A549 (cell line): ENCODE measurements around the gene B3GLCT. TPM values are rescaled to one million over a fixed set of nuclear protein-coding genes. Genes with fewer than 3 reads are reported as not detected.

Experiments used
- ATAC-seq, 2 experiments: fragments of 200-7000 bp in 1 of 2; fragments of >200 bp in 1 of 2; cut with Nextera tagmentation in 1 of 2; cut with Tn5 transposase in 1 of 2; 3 replicates each; pipeline versions ENCODE4 v1.8.0 to v1.9.1; 2018 to 2020; ENCODE audit warnings: mild to moderate bottlenecking in 1 of 2, moderate library complexity in 1 of 2
- CTCF ChIA-PET: fragments of 300-600 bp; sonication (Branson Sonifier 250); formaldehyde crosslinking; extraction: SDS; loops from one replicate; lab custom pipeline; 2021; ENCODE audit warnings: antibody characterized with exemption, inconsistent platforms; lab: Yijun Ruan, JAX
- POLR2A ChIA-PET: fragments of 350-600 bp; formaldehyde crosslinking; extraction: SDS; loops from one replicate; lab custom pipeline; 2021; ENCODE audit warnings: antibody characterized with exemption, inconsistent platforms; lab: Yijun Ruan, JAX
- DNase-seq, 2 experiments: peaks; one replicate each; pipeline versions ENCODE4 v3.0.0 to v3.0.0-alpha.2; 2011 to 2016; ENCODE audit warnings: low read depth in 1 of 2, low spot score in 1 of 2
- FAIRE-seq: peaks from 2 replicates; lab custom pipeline; 2011; peaks lifted over from hg19 to GRCh38; lab: Jason Lieb, UNC
- H3K27ac ChIP-seq, 2 experiments: fragments of >200 bp; sonication (Bioruptor Twin); formaldehyde crosslinking; 3 replicates each; pipeline ENCODE4 v1.5.1; 2016 to 2017
- H3K4me1 ChIP-seq: fragments of >200 bp; sonication (Bioruptor Twin); formaldehyde crosslinking; 3 replicates; pipeline ENCODE4 v1.6.1; 2016
- H3K4me2 ChIP-seq: fragments of >200 bp; sonication (Bioruptor Twin); formaldehyde crosslinking; 3 replicates; pipeline ENCODE4 v1.6.1; 2016
- H3K4me3 ChIP-seq: fragments of >200 bp; sonication (Bioruptor Twin); formaldehyde crosslinking; 3 replicates; pipeline ENCODE4 v1.5.1; 2016
- H3K9me3 ChIP-seq: fragments of >200 bp; sonication (Bioruptor Twin); formaldehyde crosslinking; 3 replicates; pipeline ENCODE4 v1.6.1; 2016
- BCL3 ChIP-seq: fragments of >200 bp; sonication (Bioruptor Twin); formaldehyde crosslinking; IDR thresholded peaks from 3 replicates; pipeline ENCODE4 v1.6.1; 2016
- E2F6 ChIP-seq: IDR thresholded peaks from 2 replicates; pipeline ENCODE4 v1.6.1; 2012; ENCODE audit warnings: low read depth, borderline replicate concordance
- FOXS1 ChIP-seq: fragments of 250-450 bp; sonication (Bioruptor Pico); IDR thresholded peaks from 2 replicates; pipeline ENCODE4 v1.5.0; 2020; ENCODE audit warnings: mild to moderate bottlenecking, moderate library complexity
- HMGXB4 ChIP-seq: fragments of 250-450 bp; sonication (Bioruptor Pico); IDR thresholded peaks from 2 replicates; pipeline ENCODE4 v1.5.0; 2021; ENCODE audit warnings: mild to moderate bottlenecking, moderate library complexity, borderline replicate concordance
- HOXB5 ChIP-seq: fragments of 250-450 bp; sonication (Bioruptor Pico); IDR thresholded peaks from 2 replicates; pipeline ENCODE4 v1.5.0; 2020; ENCODE audit warnings: mild to moderate bottlenecking, moderate library complexity
- JUN ChIP-seq, 2 experiments: fragments of >200 bp; sonication (Bioruptor Twin); formaldehyde crosslinking; IDR thresholded peaks; 2 replicates in 1 of 2; 3 replicates in 1 of 2; pipeline ENCODE4 v1.6.1; 2016 to 2017
- KDM1A ChIP-seq: fragments of 200-600 bp; sonication (generic); IDR thresholded peaks from 2 replicates; pipeline ENCODE4 v1.6.1; 2016; ENCODE audit warnings: low read depth, mild to moderate bottlenecking
- NFE2L2 ChIP-seq: fragments of 150-350 bp; conservative IDR thresholded peaks from 2 replicates; pipeline ENCODE4 v1.6.1; 2014; ENCODE audit warnings: low read length
- NPAS2 ChIP-seq: fragments of 250-450 bp; sonication (Bioruptor Pico); IDR thresholded peaks from 2 replicates; pipeline ENCODE4 v1.8.0; 2022; ENCODE audit warnings: mild to moderate bottlenecking, moderate library complexity, borderline replicate concordance
- NR3C1 ChIP-seq: fragments of >200 bp; sonication (Bioruptor Twin); formaldehyde crosslinking; IDR thresholded peaks from 3 replicates; pipeline ENCODE4 v1.6.1; 2017
- PBX3 ChIP-seq: IDR thresholded peaks from 2 replicates; pipeline ENCODE4 v1.6.1; 2012
- PHF8 ChIP-seq: fragments of 200-600 bp; sonication (generic); IDR thresholded peaks from 2 replicates; pipeline ENCODE4 v1.6.1; 2016; ENCODE audit warnings: low read depth, mild to moderate bottlenecking, antibody characterized with exemption, moderate library complexity, borderline replicate concordance
- POLR2AphosphoS2 ChIP-seq: conservative IDR thresholded peaks from 2 replicates; pipeline ENCODE4 v1.6.1; 2012; ENCODE audit warnings: low read length, improper control_type of control experiment, inconsistent platforms
- TP53 ChIP-seq: fragments of 250-450 bp; sonication (Bioruptor Pico); IDR thresholded peaks from 2 replicates; pipeline ENCODE4 v1.5.0; 2021; ENCODE audit warnings: mild to moderate bottlenecking, moderate library complexity
- WGBS: methylation state at CpG from one replicate; pipeline ENCODE4 v1.1.6; 2017; ENCODE audit errors: missing lambda C conversion rate; 5-methylcytosine and 5-hydroxymethylcytosine counted together
- polyA plus RNA-seq, 4 experiments: library from polyadenylated mRNA; depleted of rRNA in 3 of 4; stranded (reverse); fragments of >200 nt; fragmentation: RNase III in 1 of 4; extraction: RNeasy Plus Mini Kit Qiagen cat#74134 plus additional on column Dnase treatment in 1 of 4; gene quantifications; 2 replicates in 3 of 4; 3 replicates in 1 of 4; pipeline ENCODE4 v1.2.3, GENCODE V29; 2011 to 2017
- TF ChIP-seq, protein P1 (sequence below): fragments of 200-600 bp; sonication (generic); IDR thresholded peaks from 2 replicates; pipeline ENCODE4 v1.6.1; 2016; ENCODE audit warnings: antibody characterized with exemption, mild to moderate bottlenecking, moderate library complexity
- TF ChIP-seq, protein P2 (sequence below): fragments of 250-450 bp; sonication (Bioruptor Pico); IDR thresholded peaks from 2 replicates; pipeline ENCODE4 v1.5.0; 2020; ENCODE audit warnings: low read depth, mild to moderate bottlenecking, moderate library complexity

Gene B3GLCT
- polyA plus RNA-seq, 2 of the 4 experiments (the other 2 are of a cell fraction), result 4.5 to 6.6 TPM

GRCh38 chr13:31278869-31279268, 79.1 kb downstream of the B3GLCT start (continued):
- TF ChIP-seq HMGXB4 (CRISPR knock-in tag) (no peak), NR3C1 (no peak), KDM1A (no peak), BCL3 (no peak), NPAS2 (no peak)

- TF ChIP-seq E2F6, result no peak
- TF ChIP-seq, protein P1, sequence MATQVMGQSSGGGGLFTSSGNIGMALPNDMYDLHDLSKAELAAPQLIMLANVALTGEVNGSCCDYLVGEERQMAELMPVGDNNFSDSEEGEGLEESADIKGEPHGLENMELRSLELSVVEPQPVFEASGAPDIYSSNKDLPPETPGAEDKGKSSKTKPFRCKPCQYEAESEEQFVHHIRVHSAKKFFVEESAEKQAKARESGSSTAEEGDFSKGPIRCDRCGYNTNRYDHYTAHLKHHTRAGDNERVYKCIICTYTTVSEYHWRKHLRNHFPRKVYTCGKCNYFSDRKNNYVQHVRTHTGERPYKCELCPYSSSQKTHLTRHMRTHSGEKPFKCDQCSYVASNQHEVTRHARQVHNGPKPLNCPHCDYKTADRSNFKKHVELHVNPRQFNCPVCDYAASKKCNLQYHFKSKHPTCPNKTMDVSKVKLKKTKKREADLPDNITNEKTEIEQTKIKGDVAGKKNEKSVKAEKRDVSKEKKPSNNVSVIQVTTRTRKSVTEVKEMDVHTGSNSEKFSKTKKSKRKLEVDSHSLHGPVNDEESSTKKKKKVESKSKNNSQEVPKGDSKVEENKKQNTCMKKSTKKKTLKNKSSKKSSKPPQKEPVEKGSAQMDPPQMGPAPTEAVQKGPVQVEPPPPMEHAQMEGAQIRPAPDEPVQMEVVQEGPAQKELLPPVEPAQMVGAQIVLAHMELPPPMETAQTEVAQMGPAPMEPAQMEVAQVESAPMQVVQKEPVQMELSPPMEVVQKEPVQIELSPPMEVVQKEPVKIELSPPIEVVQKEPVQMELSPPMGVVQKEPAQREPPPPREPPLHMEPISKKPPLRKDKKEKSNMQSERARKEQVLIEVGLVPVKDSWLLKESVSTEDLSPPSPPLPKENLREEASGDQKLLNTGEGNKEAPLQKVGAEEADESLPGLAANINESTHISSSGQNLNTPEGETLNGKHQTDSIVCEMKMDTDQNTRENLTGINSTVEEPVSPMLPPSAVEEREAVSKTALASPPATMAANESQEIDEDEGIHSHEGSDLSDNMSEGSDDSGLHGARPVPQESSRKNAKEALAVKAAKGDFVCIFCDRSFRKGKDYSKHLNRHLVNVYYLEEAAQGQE, result no peak
- no peak for TF ChIP-seq POLR2AphosphoS2
- no peak for TF ChIP-seq FOXS1 (CRISPR knock-in tag)
- ChIA-PET CTCF (no interaction called here), POLR2A (no interaction called here)
- Histone ChIP-seq H3K27ac (no peak overlapping the region), H3K4me3 (no peak overlapping the region), H3K4me2 (no peak overlapping the region), H3K4me1 (no peaks in the 10 kb centered on the region), H3K9me3 (no peaks in the 10 kb centered on the region)
- DNase-seq (no peak), FAIRE-seq (no peak), ATAC-seq (no peak)
- whole genome bisulfite sequencing, result 93% methylated on average over 3 of the region's 3 CpGs
Observed at GRCh38 chr13:31282741-31283455, 83.1 kb downstream of the B3GLCT start.

DNA sequence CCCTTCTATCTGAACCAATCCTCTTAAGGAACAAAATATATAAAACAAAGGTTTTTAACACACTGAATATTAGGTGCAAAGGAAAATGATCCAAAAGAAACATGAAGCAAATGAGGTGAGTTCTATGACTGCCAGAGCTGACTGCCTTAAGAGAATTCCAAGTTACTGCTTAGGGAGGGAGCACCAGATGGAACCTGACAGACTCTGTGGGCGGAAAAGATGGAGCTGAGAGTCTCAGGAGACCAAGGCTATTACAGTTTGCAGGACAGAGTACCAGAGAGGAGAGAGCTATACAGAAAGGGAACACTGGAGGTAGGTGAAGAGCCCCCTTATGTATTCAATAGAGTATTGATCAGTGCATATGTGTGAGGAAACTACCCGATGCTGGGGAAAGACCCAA, 87.2 kb downstream of the B3GLCT start:
- Histone ChIP-seq H3K4me2 (no peak overlapping the region), H3K4me3 (no peak overlapping the region), H3K9me3 (no peaks in the 10 kb centered on the region), H3K27ac (no peak overlapping the region), H3K4me1 (no peaks in the 10 kb centered on the region)
- DNase-seq (no peak), ATAC-seq (no peak), FAIRE-seq (no peak)
- ChIA-PET CTCF (no interaction called here), POLR2A (no interaction called here)
- TF ChIP-seq KDM1A, result no peak
- TF ChIP-seq, protein P2, sequence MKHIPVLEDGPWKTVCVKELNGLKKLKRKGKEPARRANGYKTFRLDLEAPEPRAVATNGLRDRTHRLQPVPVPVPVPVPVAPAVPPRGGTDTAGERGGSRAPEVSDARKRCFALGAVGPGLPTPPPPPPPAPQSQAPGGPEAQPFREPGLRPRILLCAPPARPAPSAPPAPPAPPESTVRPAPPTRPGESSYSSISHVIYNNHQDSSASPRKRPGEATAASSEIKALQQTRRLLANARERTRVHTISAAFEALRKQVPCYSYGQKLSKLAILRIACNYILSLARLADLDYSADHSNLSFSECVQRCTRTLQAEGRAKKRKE (CRISPR knock-in tag), result no peak
- no peak for TF ChIP-seq NPAS2
- no peak for TF ChIP-seq NFE2L2
- no peak for TF ChIP-seq E2F6
- no peak for TF ChIP-seq PBX3
- TF ChIP-seq PHF8, result no peak
- no peak for TF ChIP-seq HOXB5
- TF ChIP-seq JUN (IDR thresholded peaks at IDR 0.05), result no peak
- TF ChIP-seq TP53 (CRISPR knock-in tag), result no peak
- TF ChIP-seq, all 56 proteins: peak for 0
- 85% methylated on average over 2 of the region's 2 CpGs for WGBS
